GM23338 (cell line): ENCODE results near the gene DIP2C. TPM values are rescaled to one million over a fixed set of nuclear protein-coding genes. Genes with fewer than 3 reads are reported as not detected.

Source experiments
- ATAC-seq: fragments of 200-7000 bp; cut with Tn5 transposase; 3 replicates; pipeline ENCODE4 v1.9.1; 2020
- DNase-seq: peaks from one replicate; pipeline ENCODE4 v3.0.0-alpha.2; 2015; ENCODE audit warnings: low spot score
- H2AFZ ChIP-seq: fragments of 200-600 bp; sonication (generic); 2 replicates; pipeline ENCODE4 v1.8.0; 2016; ENCODE audit warnings: antibody characterized with exemption, mild to moderate bottlenecking, moderate library complexity
- H3F3A ChIP-seq: fragments of 200-600 bp; sonication (generic); replicated peaks from 2 replicates; pipeline ENCODE4 v1.8.0; 2017; ENCODE audit warnings: antibody characterized with exemption, mixed run types, low read depth
- H3K27ac ChIP-seq: fragments of 200-600 bp; sonication (generic); 2 replicates; pipeline ENCODE4 v1.6.1; 2016; ENCODE audit warnings: low read depth
- H3K27me3 ChIP-seq: fragments of 200-600 bp; sonication (generic); 2 replicates; pipeline ENCODE4 v1.8.0; 2016; ENCODE audit warnings: mild to moderate bottlenecking, mixed run types, moderate library complexity; ENCODE audit not compliant: insufficient read depth
- H3K36me3 ChIP-seq: fragments of 200-600 bp; sonication (generic); 2 replicates; pipeline ENCODE4 v1.8.0; 2016; ENCODE audit warnings: mild to moderate bottlenecking; ENCODE audit not compliant: insufficient read depth
- H3K4me1 ChIP-seq: fragments of 200-600 bp; sonication (generic); 2 replicates; pipeline ENCODE4 v1.8.0; 2016; ENCODE audit warnings: mild to moderate bottlenecking, moderate library complexity; ENCODE audit not compliant: insufficient read depth
- H3K4me2 ChIP-seq: fragments of 200-600 bp; sonication (generic); 2 replicates; pipeline ENCODE4 v1.7.1; 2017; ENCODE audit warnings: mixed run types
- H3K4me3 ChIP-seq: fragments of 200-600 bp; sonication (generic); 2 replicates; pipeline ENCODE4 v1.6.1; 2016; ENCODE audit warnings: mixed run types
- H3K79me2 ChIP-seq: fragments of 200-600 bp; sonication (generic); replicated peaks from 2 replicates; pipeline ENCODE4 v1.8.0; 2017; ENCODE audit warnings: mild to moderate bottlenecking; ENCODE audit not compliant: insufficient read depth
- H3K9me2 ChIP-seq: fragments of 200-600 bp; sonication (generic); 2 replicates; pipeline ENCODE4 v1.8.0; 2017; ENCODE audit not compliant: insufficient read depth
- H4K20me1 ChIP-seq: fragments of 200-600 bp; sonication (generic); replicated peaks from 2 replicates; pipeline ENCODE4 v1.8.0; 2017; ENCODE audit warnings: mild to moderate bottlenecking; ENCODE audit not compliant: insufficient read depth
- H3K27ac Mint-ChIP-seq: 2 replicates; pipeline ENCODE4 v1.8.0; 2020; ENCODE audit warnings: inconsistent platforms, mild to moderate bottlenecking, moderate library complexity, mixed read lengths
- H3K27me3 Mint-ChIP-seq: 3 replicates; pipeline ENCODE4 v1.8.0; 2022; ENCODE audit warnings: low read depth, mild to moderate bottlenecking, moderate library complexity, mixed read lengths, inconsistent platforms; ENCODE audit not compliant: insufficient read depth, poor library complexity
- H3K36me3 Mint-ChIP-seq: 3 replicates; pipeline ENCODE4 v1.8.0; 2021; ENCODE audit warnings: low read depth, mild to moderate bottlenecking, inconsistent platforms, moderate library complexity, mixed read lengths
- H3K4me1 Mint-ChIP-seq: 3 replicates; pipeline ENCODE4 v1.8.0; 2020; ENCODE audit warnings: mild to moderate bottlenecking, inconsistent platforms, mixed read lengths
- H3K4me3 Mint-ChIP-seq: 3 replicates; pipeline ENCODE4 v1.8.0; 2021; ENCODE audit warnings: moderate library complexity, mild to moderate bottlenecking, inconsistent platforms, mixed read lengths
- H3K9me3 Mint-ChIP-seq: 3 replicates; pipeline ENCODE4 v1.8.0; 2020; ENCODE audit warnings: moderate library complexity, mild to moderate bottlenecking, inconsistent platforms, mixed read lengths
- EZH2 ChIP-seq: fragments of 200-600 bp; sonication (generic); IDR thresholded peaks from one replicate; pipeline ENCODE4 v1.8.0; 2017; ENCODE audit warnings: antibody characterized with exemption, mild to moderate bottlenecking, low read depth; ENCODE audit not compliant: unreplicated experiment
- POLR2AphosphoS5 ChIP-seq: IDR thresholded peaks from 2 replicates; pipeline ENCODE4 v1.6.1; 2016; ENCODE audit warnings: antibody characterized with exemption, low read depth
- polyA plus RNA-seq: library from polyadenylated mRNA; unstranded; fragments of >200 nt; fragmentation: Nextera tagmentation; extraction: Ambion mirVana; gene quantifications from 2 replicates; pipeline ENCODE4 v1.2.1, GENCODE V29; 2016
- total RNA-seq: library from RNA; depleted of rRNA; stranded (reverse); fragments of >200 nt; shearing (Covaris generic); gene quantifications from 2 replicates; pipeline ENCODE4 v1.2.3, GENCODE V29; 2014
- TF ChIP-seq, protein P1 (sequence below): fragments of 250-450 bp; sonication (Bioruptor Pico); IDR thresholded peaks from 2 replicates; pipeline ENCODE4 v1.5.0; 2020; ENCODE audit warnings: mild to moderate bottlenecking, moderate library complexity
- TF ChIP-seq, protein P2 (sequence below): IDR thresholded peaks from one replicate; pipeline ENCODE4 v1.6.1; 2018; ENCODE audit warnings: antibody characterized with exemption; ENCODE audit not compliant: unreplicated experiment

DIP2C gene
- total and polyA plus RNA-seq, 2 experiments from 2014 or later = 5.1 to 7.7 TPM

DNA sequence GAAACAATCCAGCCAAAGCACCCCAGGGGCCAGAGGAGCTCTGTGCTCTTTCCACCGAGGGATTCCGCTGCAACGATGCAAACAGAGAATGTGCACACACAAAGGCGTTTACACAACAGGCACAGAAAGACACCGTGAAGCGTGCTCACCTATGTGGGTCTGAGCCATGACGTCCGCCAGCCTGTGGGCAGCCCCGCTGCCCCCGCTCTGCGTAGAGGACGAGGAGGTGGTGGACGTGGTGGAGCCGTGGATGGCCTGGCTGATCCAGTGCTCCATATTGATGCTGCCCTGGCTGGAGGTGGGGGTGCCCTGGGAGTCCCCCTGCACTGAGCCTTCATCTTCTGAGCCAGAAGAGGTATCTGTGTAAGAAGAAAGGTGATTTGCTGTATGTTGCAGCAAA, 266.8 kb downstream of the DIP2C start (continued):
- TF ChIP-seq, protein P1, sequence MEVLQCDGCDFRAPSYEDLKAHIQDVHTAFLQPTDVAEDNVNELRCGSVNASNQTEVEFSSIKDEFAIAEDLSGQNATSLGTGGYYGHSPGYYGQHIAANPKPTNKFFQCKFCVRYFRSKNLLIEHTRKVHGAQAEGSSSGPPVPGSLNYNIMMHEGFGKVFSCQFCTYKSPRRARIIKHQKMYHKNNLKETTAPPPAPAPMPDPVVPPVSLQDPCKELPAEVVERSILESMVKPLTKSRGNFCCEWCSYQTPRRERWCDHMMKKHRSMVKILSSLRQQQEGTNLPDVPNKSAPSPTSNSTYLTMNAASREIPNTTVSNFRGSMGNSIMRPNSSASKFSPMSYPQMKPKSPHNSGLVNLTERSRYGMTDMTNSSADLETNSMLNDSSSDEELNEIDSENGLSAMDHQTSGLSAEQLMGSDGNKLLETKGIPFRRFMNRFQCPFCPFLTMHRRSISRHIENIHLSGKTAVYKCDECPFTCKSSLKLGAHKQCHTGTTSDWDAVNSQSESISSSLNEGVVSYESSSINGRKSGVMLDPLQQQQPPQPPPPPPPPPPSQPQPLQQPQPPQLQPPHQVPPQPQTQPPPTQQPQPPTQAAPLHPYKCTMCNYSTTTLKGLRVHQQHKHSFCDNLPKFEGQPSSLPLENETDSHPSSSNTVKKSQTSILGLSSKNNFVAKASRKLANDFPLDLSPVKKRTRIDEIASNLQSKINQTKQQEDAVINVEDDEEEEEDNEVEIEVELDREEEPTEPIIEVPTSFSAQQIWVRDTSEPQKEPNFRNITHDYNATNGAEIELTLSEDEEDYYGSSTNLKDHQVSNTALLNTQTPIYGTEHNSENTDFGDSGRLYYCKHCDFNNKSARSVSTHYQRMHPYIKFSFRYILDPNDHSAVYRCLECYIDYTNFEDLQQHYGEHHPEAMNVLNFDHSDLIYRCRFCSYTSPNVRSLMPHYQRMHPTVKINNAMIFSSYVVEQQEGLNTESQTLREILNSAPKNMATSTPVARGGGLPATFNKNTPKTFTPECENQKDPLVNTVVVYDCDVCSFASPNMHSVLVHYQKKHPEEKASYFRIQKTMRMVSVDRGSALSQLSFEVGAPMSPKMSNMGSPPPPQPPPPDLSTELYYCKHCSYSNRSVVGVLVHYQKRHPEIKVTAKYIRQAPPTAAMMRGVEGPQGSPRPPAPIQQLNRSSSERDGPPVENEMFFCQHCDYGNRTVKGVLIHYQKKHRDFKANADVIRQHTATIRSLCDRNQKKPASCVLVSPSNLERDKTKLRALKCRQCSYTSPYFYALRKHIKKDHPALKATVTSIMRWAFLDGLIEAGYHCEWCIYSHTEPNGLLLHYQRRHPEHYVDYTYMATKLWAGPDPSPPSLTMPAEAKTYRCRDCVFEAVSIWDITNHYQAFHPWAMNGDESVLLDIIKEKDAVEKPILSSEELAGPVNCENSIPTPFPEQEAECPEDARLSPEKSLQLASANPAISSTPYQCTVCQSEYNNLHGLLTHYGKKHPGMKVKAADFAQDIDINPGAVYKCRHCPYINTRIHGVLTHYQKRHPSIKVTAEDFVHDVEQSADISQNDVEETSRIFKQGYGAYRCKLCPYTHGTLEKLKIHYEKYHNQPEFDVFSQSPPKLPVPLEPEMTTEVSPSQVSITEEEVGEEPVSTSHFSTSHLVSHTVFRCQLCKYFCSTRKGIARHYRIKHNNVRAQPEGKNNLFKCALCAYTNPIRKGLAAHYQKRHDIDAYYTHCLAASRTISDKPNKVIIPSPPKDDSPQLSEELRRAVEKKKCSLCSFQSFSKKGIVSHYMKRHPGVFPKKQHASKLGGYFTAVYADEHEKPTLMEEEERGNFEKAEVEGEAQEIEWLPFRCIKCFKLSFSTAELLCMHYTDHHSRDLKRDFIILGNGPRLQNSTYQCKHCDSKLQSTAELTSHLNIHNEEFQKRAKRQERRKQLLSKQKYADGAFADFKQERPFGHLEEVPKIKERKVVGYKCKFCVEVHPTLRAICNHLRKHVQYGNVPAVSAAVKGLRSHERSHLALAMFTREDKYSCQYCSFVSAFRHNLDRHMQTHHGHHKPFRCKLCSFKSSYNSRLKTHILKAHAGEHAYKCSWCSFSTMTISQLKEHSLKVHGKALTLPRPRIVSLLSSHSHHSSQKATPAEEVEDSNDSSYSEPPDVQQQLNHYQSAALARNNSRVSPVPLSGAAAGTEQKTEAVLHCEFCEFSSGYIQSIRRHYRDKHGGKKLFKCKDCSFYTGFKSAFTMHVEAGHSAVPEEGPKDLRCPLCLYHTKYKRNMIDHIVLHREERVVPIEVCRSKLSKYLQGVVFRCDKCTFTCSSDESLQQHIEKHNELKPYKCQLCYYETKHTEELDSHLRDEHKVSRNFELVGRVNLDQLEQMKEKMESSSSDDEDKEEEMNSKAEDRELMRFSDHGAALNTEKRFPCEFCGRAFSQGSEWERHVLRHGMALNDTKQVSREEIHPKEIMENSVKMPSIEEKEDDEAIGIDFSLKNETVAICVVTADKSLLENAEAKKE (CRISPR knock-in tag) = no peak

DNA sequence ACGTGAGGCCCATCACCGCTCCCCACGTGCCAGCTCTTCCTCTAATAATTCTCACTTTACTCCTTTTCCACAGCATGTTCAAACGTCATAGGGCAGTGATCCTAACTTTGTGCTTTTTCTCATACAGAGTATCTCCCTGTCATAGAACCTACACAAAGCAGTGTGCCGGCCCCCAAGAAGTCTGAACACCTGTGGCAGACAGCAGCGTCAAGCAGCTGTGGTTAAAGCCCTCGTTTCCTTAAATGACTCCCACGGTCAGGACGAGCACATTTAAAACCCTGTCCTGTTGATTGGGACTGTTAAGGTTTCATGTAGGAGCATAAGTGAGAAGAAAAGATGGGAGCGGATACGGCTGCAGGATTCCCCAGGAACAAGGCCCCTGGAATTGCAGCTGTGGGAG, 267.2 kb downstream of the DIP2C start:
- ATAC-seq = no peak
- TF ChIP-seq EZH2 = no peak
- TF ChIP-seq POLR2AphosphoS5 = no peak
- TF ChIP-seq, protein P2, sequence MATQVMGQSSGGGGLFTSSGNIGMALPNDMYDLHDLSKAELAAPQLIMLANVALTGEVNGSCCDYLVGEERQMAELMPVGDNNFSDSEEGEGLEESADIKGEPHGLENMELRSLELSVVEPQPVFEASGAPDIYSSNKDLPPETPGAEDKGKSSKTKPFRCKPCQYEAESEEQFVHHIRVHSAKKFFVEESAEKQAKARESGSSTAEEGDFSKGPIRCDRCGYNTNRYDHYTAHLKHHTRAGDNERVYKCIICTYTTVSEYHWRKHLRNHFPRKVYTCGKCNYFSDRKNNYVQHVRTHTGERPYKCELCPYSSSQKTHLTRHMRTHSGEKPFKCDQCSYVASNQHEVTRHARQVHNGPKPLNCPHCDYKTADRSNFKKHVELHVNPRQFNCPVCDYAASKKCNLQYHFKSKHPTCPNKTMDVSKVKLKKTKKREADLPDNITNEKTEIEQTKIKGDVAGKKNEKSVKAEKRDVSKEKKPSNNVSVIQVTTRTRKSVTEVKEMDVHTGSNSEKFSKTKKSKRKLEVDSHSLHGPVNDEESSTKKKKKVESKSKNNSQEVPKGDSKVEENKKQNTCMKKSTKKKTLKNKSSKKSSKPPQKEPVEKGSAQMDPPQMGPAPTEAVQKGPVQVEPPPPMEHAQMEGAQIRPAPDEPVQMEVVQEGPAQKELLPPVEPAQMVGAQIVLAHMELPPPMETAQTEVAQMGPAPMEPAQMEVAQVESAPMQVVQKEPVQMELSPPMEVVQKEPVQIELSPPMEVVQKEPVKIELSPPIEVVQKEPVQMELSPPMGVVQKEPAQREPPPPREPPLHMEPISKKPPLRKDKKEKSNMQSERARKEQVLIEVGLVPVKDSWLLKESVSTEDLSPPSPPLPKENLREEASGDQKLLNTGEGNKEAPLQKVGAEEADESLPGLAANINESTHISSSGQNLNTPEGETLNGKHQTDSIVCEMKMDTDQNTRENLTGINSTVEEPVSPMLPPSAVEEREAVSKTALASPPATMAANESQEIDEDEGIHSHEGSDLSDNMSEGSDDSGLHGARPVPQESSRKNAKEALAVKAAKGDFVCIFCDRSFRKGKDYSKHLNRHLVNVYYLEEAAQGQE = no peak
- TF ChIP-seq, protein P1 (CRISPR knock-in tag) = no peak

More for the DNA sequence above, 267.2 kb downstream of the DIP2C start:
- H3K4me2 ChIP-seq = no peak overlapping the region
- H3K27me3 ChIP-seq = no peaks in the 10 kb centered on the region
- no peaks in the 10 kb centered on the region for H3K4me1 Mint-ChIP-seq
- no peak overlapping the region; the same call in 1 of the 2 replicates for H3K27ac ChIP-seq
- no peak for DNase-seq
- peaks cover 3% of the 10 kb centered on the region; the same call in 2 of the 3 replicates for H3K36me3 Mint-ChIP-seq
- no peak overlapping the region for H2AFZ ChIP-seq
- H3K36me3 ChIP-seq = no peaks in the 10 kb centered on the region
- no peaks in the 10 kb centered on the region for H3K9me2 ChIP-seq
- H3K4me3 Mint-ChIP-seq = no peak overlapping the region
- no peaks in the 10 kb centered on the region for H3K4me1 ChIP-seq
- peaks cover 3% of the 10 kb centered on the region for H3K27me3 Mint-ChIP-seq
- no peak overlapping the region for H3K4me3 ChIP-seq
- H3K9me3 Mint-ChIP-seq = no peaks in the 10 kb centered on the region
- no peaks in the 10 kb centered on the region for H3K79me2 ChIP-seq
- H4K20me1 ChIP-seq = peaks cover 5% of the 10 kb centered on the region; the same call in 1 of the 2 replicates
- no peaks in the 10 kb centered on the region for H3F3A ChIP-seq
- no peak overlapping the region for H3K27ac Mint-ChIP-seq
